WERI-Rb-1 (cell line): ENCODE results near the gene ENOX1.

ENCODE experiments used
- DNase-seq: peaks from one replicate; pipeline ENCODE4 v3.0.0-alpha.2; 2020
- H3K27ac ChIP-seq: fragments of 250-450 bp; sonication (Bioruptor Pico); 2 replicates; pipeline ENCODE4 v1.5.1; 2020; ENCODE audit warnings: mild to moderate bottlenecking, moderate library complexity
- H3K27me3 ChIP-seq: fragments of 250-450 bp; sonication (Bioruptor Pico); 2 replicates; pipeline ENCODE4 v1.5.1; 2021; ENCODE audit warnings: mild to moderate bottlenecking, low read depth, moderate library complexity; ENCODE audit not compliant: insufficient read depth, severe bottlenecking
- H3K36me3 ChIP-seq: fragments of 250-450 bp; sonication (Bioruptor Pico); 2 replicates; pipeline ENCODE4 v1.5.1; 2020; ENCODE audit warnings: mild to moderate bottlenecking, moderate library complexity
- H3K4me3 ChIP-seq: 2 replicates; pipeline ENCODE4 v1.5.1; 2011; ENCODE audit warnings: low read depth, mild to moderate bottlenecking, control low read depth, low read length
- H3K9me3 ChIP-seq: fragments of 250-450 bp; sonication (Bioruptor Pico); 2 replicates; pipeline ENCODE4 v1.5.1; 2021; ENCODE audit warnings: mild to moderate bottlenecking, moderate library complexity; ENCODE audit not compliant: severe bottlenecking
- CTCF ChIP-seq: IDR thresholded peaks from 2 replicates; pipeline ENCODE4 v1.5.1; 2011; ENCODE audit warnings: low read depth, mild to moderate bottlenecking, control low read depth, inconsistent platforms, low read length

ENOX1 gene

GRCh38 chr13:43329702-43330101, 457.1 kb downstream of the ENOX1 start:
- no peak overlapping the region for H3K27ac ChIP-seq
- no peaks in the 10 kb centered on the region for H3K27me3 ChIP-seq
- no peaks in the 10 kb centered on the region for H3K9me3 ChIP-seq
- no peak for DNase-seq
- no peak overlapping the region for H3K4me3 ChIP-seq
- H3K36me3 ChIP-seq, result no peaks in the 10 kb centered on the region
- no peak for TF ChIP-seq CTCF

- DNase-seq, result no peak
- no peaks in the 10 kb centered on the region for H3K27me3 ChIP-seq
Observed at GRCh38 chr13:43328907-43329306, 457.9 kb downstream of the ENOX1 start.

GRCh38 chr13:43326100-43326499, 460.7 kb downstream of the ENOX1 start:
- Histone ChIP-seq H3K9me3 (no peaks in the 10 kb centered on the region), H3K36me3 (no peaks in the 10 kb centered on the region), H3K4me3 (no peak overlapping the region), H3K27ac (no peak overlapping the region), H3K27me3 (no peaks in the 10 kb centered on the region)
- TF ChIP-seq CTCF, result no peak
- DNase-seq, result no peak

More at GRCh38 chr13:43328907-43329306, 457.9 kb downstream of the ENOX1 start:
- H3K36me3 ChIP-seq, result no peaks in the 10 kb centered on the region
- no peaks in the 10 kb centered on the region for H3K9me3 ChIP-seq
- H3K27ac ChIP-seq, result no peak overlapping the region
- H3K4me3 ChIP-seq, result no peak overlapping the region
- no peak for TF ChIP-seq CTCF

- no peak for DNase-seq
- Histone ChIP-seq H3K9me3 (no peaks in the 10 kb centered on the region), H3K36me3 (no peaks in the 10 kb centered on the region), H3K27me3 (no peaks in the 10 kb centered on the region), H3K27ac (no peak overlapping the region), H3K4me3 (no peak overlapping the region)
- no peak for TF ChIP-seq CTCF
Observed at GRCh38 chr13:43325636-43326035, 461.1 kb downstream of the ENOX1 start.

- H3K27ac ChIP-seq, result no peak overlapping the region
- no peak for TF ChIP-seq CTCF
- no peak overlapping the region for H3K4me3 ChIP-seq
- no peak for DNase-seq
- H3K9me3 ChIP-seq, result no peaks in the 10 kb centered on the region
- H3K27me3 ChIP-seq, result no peaks in the 10 kb centered on the region
- H3K36me3 ChIP-seq, result no peaks in the 10 kb centered on the region
Observed at GRCh38 chr13:43324129-43324528, 462.6 kb downstream of the ENOX1 start.

- H3K36me3 ChIP-seq, result no peaks in the 10 kb centered on the region
- H3K9me3 ChIP-seq, result no peaks in the 10 kb centered on the region
- no peak overlapping the region for H3K4me3 ChIP-seq
- no peak for DNase-seq
- no peak overlapping the region for H3K27ac ChIP-seq
- no peak for TF ChIP-seq CTCF
- H3K27me3 ChIP-seq, result no peaks in the 10 kb centered on the region
Observed at GRCh38 chr13:43319617-43320444, 466.9 kb downstream of the ENOX1 start.
